Peyer's patch (tissue), 4 donors: ENCODE measurements around the gene UBXN7.

Experiments used
- CTCF ChIP-seq, 6 experiments: fragments of 450-650 bp in 4 of 6; fragments of 200-600 bp in 2 of 6; sonication (generic) in 1 of 6; IDR thresholded peaks; one replicate each; pipeline ENCODE4 v1.5.1; 2017 to 2019; ENCODE audit warnings: antibody characterized with exemption in 6 of 6, mild to moderate bottlenecking in 3 of 6, moderate library complexity in 1 of 6
- POLR2A ChIP-seq, 2 donors: fragments of 450-650 bp; IDR thresholded peaks; one replicate each; pipeline ENCODE4 v1.5.1; 2017; ENCODE audit warnings: antibody characterized with exemption in 2 of 2, mild to moderate bottlenecking in 2 of 2, moderate library complexity in 2 of 2

- TF ChIP-seq CTCF (IDR thresholded peaks at IDR 0.05) = no peak
- TF ChIP-seq POLR2A (IDR thresholded peaks at IDR 0.05) = no peak
Observed at GRCh38 chr3:196344663-196345062, 87.6 kb downstream of the UBXN7 start.
